Cardiac fibroblast (primary cell): ENCODE results near the gene JUND.
A peak's percentile ranks its signal among the peaks of the same experiment; 100 is the strongest.

Source experiments
- DNase-seq, 2 donors: peaks; one replicate each; pipeline versions ENCODE4 v3.0.0 to v3.0.0-alpha.2; 2010; ENCODE audit warnings: low read depth in 2 of 2
- H3K4me3 ChIP-seq, 2 donors: replicated peaks in 1 of 2; 1 replicate in 1 of 2; 2 replicates in 1 of 2; pipeline ENCODE4 v1.5.1; 2011; ENCODE audit warnings: low read depth in 2 of 2, low read length in 2 of 2, mild to moderate bottlenecking in 2 of 2, moderate library complexity in 1 of 2
- TF ChIP-seq, protein P1 (sequence below): IDR thresholded peaks from one replicate; pipeline ENCODE4 v1.5.1; 2011; ENCODE audit warnings: low read depth, mild to moderate bottlenecking, low read length, inconsistent platforms

JUND gene

GRCh38 chr19:18322318-18322758 is 40.9 kb upstream of the JUND start:
- TF ChIP-seq, protein P1, sequence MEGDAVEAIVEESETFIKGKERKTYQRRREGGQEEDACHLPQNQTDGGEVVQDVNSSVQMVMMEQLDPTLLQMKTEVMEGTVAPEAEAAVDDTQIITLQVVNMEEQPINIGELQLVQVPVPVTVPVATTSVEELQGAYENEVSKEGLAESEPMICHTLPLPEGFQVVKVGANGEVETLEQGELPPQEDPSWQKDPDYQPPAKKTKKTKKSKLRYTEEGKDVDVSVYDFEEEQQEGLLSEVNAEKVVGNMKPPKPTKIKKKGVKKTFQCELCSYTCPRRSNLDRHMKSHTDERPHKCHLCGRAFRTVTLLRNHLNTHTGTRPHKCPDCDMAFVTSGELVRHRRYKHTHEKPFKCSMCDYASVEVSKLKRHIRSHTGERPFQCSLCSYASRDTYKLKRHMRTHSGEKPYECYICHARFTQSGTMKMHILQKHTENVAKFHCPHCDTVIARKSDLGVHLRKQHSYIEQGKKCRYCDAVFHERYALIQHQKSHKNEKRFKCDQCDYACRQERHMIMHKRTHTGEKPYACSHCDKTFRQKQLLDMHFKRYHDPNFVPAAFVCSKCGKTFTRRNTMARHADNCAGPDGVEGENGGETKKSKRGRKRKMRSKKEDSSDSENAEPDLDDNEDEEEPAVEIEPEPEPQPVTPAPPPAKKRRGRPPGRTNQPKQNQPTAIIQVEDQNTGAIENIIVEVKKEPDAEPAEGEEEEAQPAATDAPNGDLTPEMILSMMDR, result peak; percentile 26
- H3K4me3 ChIP-seq, result peak overlapping the region; percentile 83 to 91
- peak; percentile 68 to 69 for DNase-seq

DNA sequence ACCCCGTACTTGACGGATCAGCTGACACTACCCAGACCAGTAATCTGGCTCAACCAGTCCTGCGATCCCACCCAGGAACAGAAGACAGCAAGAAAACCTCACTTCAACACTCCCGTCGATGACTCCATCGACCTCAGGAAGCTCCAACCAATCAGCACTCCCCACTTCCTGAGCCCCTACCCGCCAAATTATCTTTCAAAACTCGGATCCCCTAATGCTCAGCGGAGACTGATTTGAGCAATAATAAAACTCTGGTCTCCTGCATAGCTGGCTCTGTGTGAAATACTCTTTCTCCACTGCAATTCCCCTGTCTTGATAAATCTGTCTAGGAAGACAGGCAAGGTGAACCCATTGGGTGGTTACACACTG is 40.3 kb upstream of the JUND start:
- TF ChIP-seq, protein P1, result no peak
- DNase-seq, result peak in 1 of 2 donors; percentile 40

GRCh38 chr19:18320865-18321733 is 39.7 kb upstream of the JUND start:
- no peak overlapping the region for H3K4me3 ChIP-seq
- DNase-seq, result no peak
- TF ChIP-seq, protein P1, result no peak

More for the DNA sequence above, 40.3 kb upstream of the JUND start:
- H3K4me3 ChIP-seq, result peak overlapping the region in 1 of 2 donors; percentile 91

GRCh38 chr19:18319591-18320135 is 38.2 kb upstream of the JUND start:
- no peak overlapping the region for H3K4me3 ChIP-seq
- TF ChIP-seq, protein P1, result no peak
- DNase-seq, result no peak

DNA sequence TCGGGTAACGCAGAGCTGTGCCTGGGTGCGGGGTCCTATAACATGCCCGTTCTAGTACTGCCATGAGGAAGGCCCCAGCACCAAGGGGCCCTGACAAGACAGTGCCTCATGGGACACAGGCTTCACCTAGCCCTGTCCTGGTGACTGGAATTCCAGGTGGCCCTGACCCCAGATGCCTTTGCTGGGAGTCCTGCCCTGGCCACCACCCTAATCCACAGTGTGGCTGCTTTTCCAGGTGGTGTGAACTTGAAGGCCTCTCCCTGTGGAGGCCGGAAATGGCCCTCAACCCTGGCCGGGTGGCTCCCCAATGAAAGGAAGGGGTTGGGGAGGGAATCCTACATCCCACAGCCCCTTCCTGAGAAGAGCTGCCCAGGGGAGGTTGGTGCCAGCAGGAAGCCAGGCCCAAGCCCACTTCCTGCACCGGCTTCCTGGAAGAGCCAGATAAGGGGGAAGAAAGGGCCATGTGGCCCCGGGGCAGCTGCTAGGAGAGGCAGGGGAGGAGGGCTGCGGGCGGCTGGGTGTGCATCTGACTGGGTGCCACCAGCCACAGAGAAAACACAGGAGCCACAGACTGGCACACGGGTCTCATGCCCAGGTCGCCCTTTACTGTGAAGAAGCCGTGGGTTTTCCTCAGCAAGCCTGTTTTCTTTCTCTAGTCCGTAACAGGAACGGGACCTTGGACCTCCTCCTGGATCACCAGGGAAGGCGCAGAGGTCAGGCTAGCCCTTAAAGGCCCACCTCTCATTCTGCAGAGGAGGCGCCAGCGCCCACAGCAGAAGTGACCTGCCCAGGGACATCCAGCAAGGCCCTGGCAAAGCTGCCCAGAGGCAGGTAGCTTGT is 36.8 kb upstream of the JUND start:
- DNase-seq, result no peak
- H3K4me3 ChIP-seq, result no peak overlapping the region
- TF ChIP-seq, protein P1, result no peak

DNA sequence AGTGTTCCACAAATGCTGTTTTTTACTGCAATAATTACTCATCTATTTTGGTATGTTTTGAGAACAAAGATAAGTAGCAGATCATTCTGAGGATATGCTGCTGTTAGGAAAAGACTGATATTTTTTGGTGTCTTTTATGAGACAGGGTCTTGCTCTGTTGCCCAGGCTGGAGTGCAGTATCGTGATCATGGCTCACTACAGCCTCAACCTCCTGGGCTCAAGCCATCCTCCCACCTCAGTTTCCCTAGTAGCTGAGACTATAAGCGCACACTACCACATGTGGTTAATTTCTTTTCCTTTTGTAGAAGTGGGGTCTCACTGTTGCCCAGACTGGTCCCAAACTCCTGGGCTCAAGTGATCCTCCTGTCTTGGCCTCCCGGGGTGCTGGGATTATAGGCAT is 32.0 kb upstream of the JUND start:
- no peak for DNase-seq
- TF ChIP-seq, protein P1, result no peak
- H3K4me3 ChIP-seq, result no peak overlapping the region
